ENCODE results near the gene CHST11. TPM values are rescaled to one million over a fixed set of nuclear protein-coding genes. Genes with fewer than 3 reads are reported as not detected.
A peak's percentile ranks its signal among the peaks of the same experiment; 100 is the strongest.

The CHST11 gene
- total and polyA plus RNA-seq, 10 of the 15 experiments (the other 5 are each of a cell fraction or from before 2014, with no cell fraction given): 1.9 to 38.1 (median 17.2) TPM

DNA sequence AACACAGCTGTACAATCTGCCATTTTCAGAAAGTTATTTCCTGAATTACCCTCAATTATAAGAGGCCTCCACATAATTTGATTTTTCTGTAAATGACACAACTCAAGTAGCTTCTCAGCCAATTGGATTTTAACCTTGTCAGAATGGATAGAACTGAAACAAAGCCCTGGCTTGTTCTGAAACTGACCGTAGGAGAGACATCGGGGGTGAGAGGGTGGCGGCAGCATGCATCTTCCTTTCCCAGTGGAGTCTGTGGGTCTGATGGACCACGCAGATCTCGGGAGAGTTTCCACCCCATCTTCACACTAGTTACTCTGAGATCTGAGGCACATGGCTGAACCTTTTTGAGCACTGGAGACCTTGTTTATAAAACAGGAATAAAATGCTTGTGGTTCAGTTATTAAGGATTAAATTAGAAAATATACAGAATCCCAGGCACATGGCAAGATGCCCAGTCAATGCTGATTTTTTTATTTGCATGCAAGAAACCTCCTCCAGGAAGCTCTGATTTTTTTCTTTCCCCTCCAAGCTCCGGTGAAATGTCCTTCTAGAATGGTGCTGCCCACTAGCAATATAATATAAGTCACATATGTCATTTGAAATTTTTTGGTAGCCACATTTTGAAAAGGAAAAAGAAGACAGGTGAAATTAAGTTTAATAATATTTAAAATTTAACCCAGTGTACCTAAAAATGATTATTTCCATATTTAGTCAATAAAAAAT lies 153.9 kb downstream of the CHST11 start:
- DNase-seq (ENCODE audit: low read depth, low spot score) (no peak), FAIRE-seq (no peak), ATAC-seq (peak; percentile 56)
- intact Hi-C loops (cut with micrococcal nuclease; ENCODE audit: unreplicated experiment) (no loop called here), in situ Hi-C loops (cut with MboI) (no loop called here)
- ChIA-PET POLR2A (interaction anchor here (0.7 to 1.5 kb wide), 3 partner anchors 9 to 153 kb away, joined by 3 to 9 read pairs (median 4); partner anchors contain the start of gene CHST11), SMC1A (ENCODE audit: uncharacterized antibody, unreplicated experiment) (interaction anchor here (0.8 to 2.7 kb wide), 16 partner anchors 8 to 229 kb away, joined by 3 to 10 read pairs (median 4); no protein-coding TSS in a partner anchor), RAD21 (ENCODE audit: unreplicated experiment) (interaction anchor here (1.0 to 2.7 kb wide), 8 partner anchors 15 to 229 kb away, joined by 3 to 6 read pairs (median 4); no protein-coding TSS in a partner anchor), CTCF (interaction anchor here (1.0 to 1.7 kb wide), 5 partner anchors 9 to 229 kb away, joined by 3 to 6 read pairs (median 3); partner anchors contain the start of gene CHST11)
- Histone ChIP-seq H3K27ac (ENCODE audit: control insufficient read depth, insufficient read depth) (no peak overlapping the region), H3K4me2 (ENCODE audit: control insufficient read depth, insufficient read depth) (no peak overlapping the region), H4K20me1 (ENCODE audit: control insufficient read depth, insufficient read depth) (no peaks in the 10 kb centered on the region), H3K36me3 (ENCODE audit: control insufficient read depth in 2 of 2, insufficient read depth in 2 of 2, low read length in 1 of 2) (peaks cover 4 to 5% of the 10 kb centered on the region in 2 experiments; a peak in 2 of 4 replicates), H3K9me3 (replicated peaks; ENCODE audit: control insufficient read depth, insufficient read depth, low read length) (no peaks in the 10 kb centered on the region; the same call in 2 of the 3 replicates), H3K27me3 (replicated peaks in 1 of 2; ENCODE audit: control insufficient read depth in 2 of 2, insufficient read depth in 2 of 2, low read length in 1 of 2) (no peaks in the 10 kb centered on the region), H3K4me3 (no peak overlapping the region), H2AFZ (ENCODE audit: control insufficient read depth, low read depth, low read length) (no peak overlapping the region), H3K79me2 (ENCODE audit: control insufficient read depth, insufficient read depth, low read length) (no peaks in the 10 kb centered on the region; the same call in 1 of the 2 replicates), H3K9ac (ENCODE audit: control insufficient read depth, insufficient read depth, low read length) (no peak overlapping the region), H3K4me1 (ENCODE audit: control insufficient read depth, insufficient read depth, low read length) (peaks cover 2% of the 10 kb centered on the region; the same call in 1 of the 2 replicates)
- TF ChIP-seq ZNF24 (IDR thresholded peaks at IDR 0.05) (no peak), IKZF1 (conservative IDR thresholded peaks at IDR 0.05) (peak; percentile 30; the same call in 1 of the 2 replicates)
- TF ChIP-seq, protein P1, sequence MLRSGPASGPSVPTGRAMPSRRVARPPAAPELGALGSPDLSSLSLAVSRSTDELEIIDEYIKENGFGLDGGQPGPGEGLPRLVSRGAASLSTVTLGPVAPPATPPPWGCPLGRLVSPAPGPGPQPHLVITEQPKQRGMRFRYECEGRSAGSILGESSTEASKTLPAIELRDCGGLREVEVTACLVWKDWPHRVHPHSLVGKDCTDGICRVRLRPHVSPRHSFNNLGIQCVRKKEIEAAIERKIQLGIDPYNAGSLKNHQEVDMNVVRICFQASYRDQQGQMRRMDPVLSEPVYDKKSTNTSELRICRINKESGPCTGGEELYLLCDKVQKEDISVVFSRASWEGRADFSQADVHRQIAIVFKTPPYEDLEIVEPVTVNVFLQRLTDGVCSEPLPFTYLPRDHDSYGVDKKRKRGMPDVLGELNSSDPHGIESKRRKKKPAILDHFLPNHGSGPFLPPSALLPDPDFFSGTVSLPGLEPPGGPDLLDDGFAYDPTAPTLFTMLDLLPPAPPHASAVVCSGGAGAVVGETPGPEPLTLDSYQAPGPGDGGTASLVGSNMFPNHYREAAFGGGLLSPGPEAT (IDR thresholded peaks at IDR 0.05; ENCODE audit: low read depth): peak; percentile 17; the same call in 1 of the 2 replicates
- WGBS (ENCODE audit: insufficient coverage, insufficient replicate concordance, low lambda C conversion rate, missing lambda C conversion rate): 82% methylated on average over 6 of the region's 6 CpGs
- BruUV-seq (replicated peaks): no TSS peak
